Lung (tissue), 12 donors: ENCODE data around the gene CPZ. TPM values are rescaled to one million over a fixed set of nuclear protein-coding genes. Genes with fewer than 3 reads are reported as not detected.

Experiments used
- ATAC-seq: fragments of 200-7000 bp; cut with Tn5 transposase; one replicate; pipeline ENCODE4 v1.9.1; 2020; ENCODE audit warnings: moderate number of reproducible peaks; ENCODE audit not compliant: insufficient read depth, low FRiP score
- DNase-seq, 3 donors: peaks; one replicate each; pipeline ENCODE4 v3.0.0-alpha.2; 2013 to 2017
- H3K27ac ChIP-seq, 2 donors: one replicate each; pipeline ENCODE4 v1.5.1; 2013; ENCODE audit warnings: mild to moderate bottlenecking in 2 of 2, moderate library complexity in 2 of 2, control low read depth in 1 of 2, inconsistent platforms in 1 of 2, low read depth in 1 of 2, low read length in 1 of 2
- H3K27me3 ChIP-seq, 3 donors: one replicate each; pipeline ENCODE4 v1.5.1; 2013; ENCODE audit warnings: low read length in 2 of 3; ENCODE audit not compliant: control insufficient read depth in 3 of 3, insufficient read depth in 3 of 3
- H3K36me3 ChIP-seq, 4 donors: one replicate each; pipeline ENCODE4 v1.5.1; 2013; ENCODE audit warnings: low read length in 4 of 4, mild to moderate bottlenecking in 1 of 4, moderate library complexity in 1 of 4; ENCODE audit not compliant: control insufficient read depth in 4 of 4, insufficient read depth in 4 of 4
- H3K4me1 ChIP-seq, 5 donors: one replicate each; pipeline ENCODE4 v1.5.1; 2013; ENCODE audit warnings: low read length in 5 of 5, mild to moderate bottlenecking in 2 of 5, moderate library complexity in 1 of 5; ENCODE audit not compliant: control insufficient read depth in 5 of 5, insufficient read depth in 5 of 5
- H3K4me3 ChIP-seq: one replicate; pipeline ENCODE4 v1.5.1; 2013; ENCODE audit warnings: mild to moderate bottlenecking, control low read depth, moderate library complexity
- H3K9ac ChIP-seq, 2 donors: one replicate each; pipeline ENCODE4 v1.5.1; 2013; ENCODE audit warnings: low read length in 2 of 2, control low read depth in 1 of 2; ENCODE audit not compliant: insufficient read depth in 1 of 2
- H3K9me3 ChIP-seq, 4 donors: one replicate each; pipeline ENCODE4 v1.5.1; 2013; ENCODE audit warnings: low read length in 3 of 4, mild to moderate bottlenecking in 1 of 4, moderate library complexity in 1 of 4; ENCODE audit not compliant: control insufficient read depth in 4 of 4, insufficient read depth in 3 of 4
- WGBS, 2 donors: extraction: QIAGEN DNeasy Blood & Tissue Kit; methylation state at CpG; one replicate each; pipeline ENCODE4 v1.1.7; 2013; 5-methylcytosine and 5-hydroxymethylcytosine counted together
- polyA plus RNA-seq, 2 donors: library from polyadenylated mRNA; stranded (reverse); fragments of 200-250 nt; gene quantifications; one replicate each; pipeline ENCODE4 v1.2.1, GENCODE V29; 2013
- total RNA-seq, 2 donors: library from RNA; depleted of rRNA in 1 of 2; stranded (reverse); fragments of >200 nt in 1 of 2; gene quantifications; one replicate each; pipeline ENCODE4 v1.2.1, GENCODE V29; 2014 to 2021
- TF ChIP-seq, protein P1 (sequence below): IDR thresholded peaks from 2 replicates; pipeline ENCODE4 v1.5.1; 2012; ENCODE audit warnings: mild to moderate bottlenecking; ENCODE audit errors: control extremely low read depth, extremely low read depth
- donor health status: control.
- donor health status: control.
- donor health status: Bipolar disorder and iron deficiency.
- donor health status: healthy.
- donor health status: DM: yes; HTN: yes; CAD: no.

The CPZ gene
- total and polyA plus RNA-seq, 4 donors = 1.4 to 5.5 (median 2.7) TPM

DNA sequence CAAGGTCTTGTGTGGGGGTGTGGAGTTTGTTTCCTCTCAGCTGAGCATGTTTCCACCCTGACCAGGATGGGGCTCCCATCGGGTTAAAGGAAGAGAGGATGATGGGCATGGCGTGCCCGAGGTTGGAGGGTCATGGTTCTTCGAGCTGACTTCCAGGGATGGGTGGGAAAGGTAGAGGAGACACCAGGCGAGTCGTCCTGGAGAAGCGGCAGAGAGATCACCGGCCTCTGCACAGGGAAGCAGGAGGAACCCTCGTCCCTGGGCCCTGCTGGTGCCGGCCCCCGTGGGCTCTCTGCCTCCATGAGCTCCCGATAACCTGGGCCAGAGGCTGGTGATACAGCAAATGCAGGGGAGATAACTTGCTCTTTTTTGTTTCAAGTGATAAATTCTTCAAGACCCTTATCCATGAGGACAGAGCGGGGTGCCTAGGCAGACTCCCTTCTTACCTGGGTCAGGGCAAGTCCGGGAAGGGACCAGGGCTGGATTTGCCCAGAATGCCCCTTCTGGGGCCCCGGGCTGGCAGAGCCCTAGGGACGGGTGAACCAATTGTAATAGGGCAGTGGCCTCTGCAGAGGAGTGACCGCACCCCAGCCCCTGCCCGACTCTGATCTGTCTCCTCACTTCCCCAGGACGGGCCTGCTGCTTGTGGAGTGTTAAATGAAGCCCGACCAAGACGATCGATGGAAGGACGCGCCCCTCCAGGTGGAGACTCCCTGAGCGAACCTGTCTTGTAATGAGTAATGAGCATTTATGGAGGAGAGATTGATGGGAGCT is 63.0 kb downstream of the CPZ start:
- WGBS, 2 donors = 84 to 91% methylated on average over 25 of the region's 25 CpGs
- ATAC-seq (no peak), DNase-seq (no peak)
- Histone ChIP-seq H3K9me3 (peaks cover 0 to 3% (median 0%) of the 10 kb centered on the region in 4 donors), H3K4me1 (no peaks in the 10 kb centered on the region), H3K27ac (no peak overlapping the region), H3K27me3 (peaks cover 2 to 13% (median 3%) of the 10 kb centered on the region in 3 donors), H3K36me3 (no peaks in the 10 kb centered on the region), H3K9ac (no peak overlapping the region), H3K4me3 (no peak overlapping the region)
- TF ChIP-seq, protein P1, sequence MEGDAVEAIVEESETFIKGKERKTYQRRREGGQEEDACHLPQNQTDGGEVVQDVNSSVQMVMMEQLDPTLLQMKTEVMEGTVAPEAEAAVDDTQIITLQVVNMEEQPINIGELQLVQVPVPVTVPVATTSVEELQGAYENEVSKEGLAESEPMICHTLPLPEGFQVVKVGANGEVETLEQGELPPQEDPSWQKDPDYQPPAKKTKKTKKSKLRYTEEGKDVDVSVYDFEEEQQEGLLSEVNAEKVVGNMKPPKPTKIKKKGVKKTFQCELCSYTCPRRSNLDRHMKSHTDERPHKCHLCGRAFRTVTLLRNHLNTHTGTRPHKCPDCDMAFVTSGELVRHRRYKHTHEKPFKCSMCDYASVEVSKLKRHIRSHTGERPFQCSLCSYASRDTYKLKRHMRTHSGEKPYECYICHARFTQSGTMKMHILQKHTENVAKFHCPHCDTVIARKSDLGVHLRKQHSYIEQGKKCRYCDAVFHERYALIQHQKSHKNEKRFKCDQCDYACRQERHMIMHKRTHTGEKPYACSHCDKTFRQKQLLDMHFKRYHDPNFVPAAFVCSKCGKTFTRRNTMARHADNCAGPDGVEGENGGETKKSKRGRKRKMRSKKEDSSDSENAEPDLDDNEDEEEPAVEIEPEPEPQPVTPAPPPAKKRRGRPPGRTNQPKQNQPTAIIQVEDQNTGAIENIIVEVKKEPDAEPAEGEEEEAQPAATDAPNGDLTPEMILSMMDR = no peak

DNA sequence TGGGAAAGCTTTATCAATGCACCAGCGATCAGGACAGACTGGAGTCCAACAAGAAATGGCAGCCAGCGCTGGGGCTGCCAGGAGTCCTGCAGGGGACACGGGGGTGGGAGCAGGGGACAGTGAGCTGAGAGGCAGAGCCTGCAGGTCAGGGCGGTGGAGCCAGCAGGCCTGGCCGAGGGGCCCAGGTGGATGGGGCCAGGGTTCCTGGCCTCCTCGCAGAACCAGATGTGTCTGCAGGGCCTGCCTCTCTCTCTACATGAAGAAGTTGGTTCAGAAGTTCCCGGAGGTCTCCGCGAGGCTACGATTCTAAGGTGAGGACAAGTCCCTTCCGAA is 63.6 kb downstream of the CPZ start:
- WGBS, 2 donors = 84 to 89% methylated on average over 11 of the region's 11 CpGs
- Histone ChIP-seq H3K9ac (no peak overlapping the region), H3K9me3 (peaks cover 0 to 3% (median 0%) of the 10 kb centered on the region in 4 donors), H3K27ac (no peak overlapping the region), H3K4me3 (no peak overlapping the region), H3K36me3 (no peaks in the 10 kb centered on the region), H3K27me3 (peaks cover 0 to 15% (median 0%) of the 10 kb centered on the region in 3 donors), H3K4me1 (no peaks in the 10 kb centered on the region)
- TF ChIP-seq, protein P1 = no peak
- ATAC-seq = no peak
- DNase-seq = no peak

- Histone ChIP-seq H3K4me3 (no peak overlapping the region), H3K9ac (no peak overlapping the region), H3K27ac (no peak overlapping the region), H3K27me3 (peaks cover 0 to 15% (median 0%) of the 10 kb centered on the region in 3 donors), H3K36me3 (no peaks in the 10 kb centered on the region), H3K9me3 (peaks cover 0 to 3% (median 0%) of the 10 kb centered on the region in 4 donors), H3K4me1 (no peaks in the 10 kb centered on the region)
- 69% methylated on average over 17 of the region's 17 CpGs for WGBS, 2 donors
- DNase-seq (no peak), ATAC-seq (no peak)
- TF ChIP-seq, protein P1 = no peak
These were observed 64.3 kb downstream of the CPZ start for GRCh38 chr4:8656711-8657380.
